HG02938 (cell line): ENCODE data around the gene RYK.
"Not testable (repeated sequence)": the region's sequence is repeated elsewhere in the genome, so short reads cannot be mapped to it uniquely, and the experiment has no call there.

Experiments used
- ATAC-seq: cut with Tn5 transposase; IDR thresholded peaks from one replicate; pipeline ENCODE4 v1.9.1; 2021; ENCODE audit warnings: mild to moderate bottlenecking, moderate library complexity; ENCODE audit not compliant: unreplicated experiment

RYK gene

GRCh38 chr3:134250717-134251220, at the start of gene RYK:
Gene RYK (minus strand): TSS chr3:134250859. CDS start chr3:134250654, 205 bp downstream.
- peak; percentile 71 for ATAC-seq

GRCh38 chr3:134299888-134300206, 49.2 kb upstream of the RYK start:
- no peak for ATAC-seq

- ATAC-seq: no peak
These were observed 48.7 kb upstream of the RYK start for GRCh38 chr3:134299185-134299887.

GRCh38 chr3:134298249-134298648, 47.6 kb upstream of the RYK start:
- no peak for ATAC-seq

- ATAC-seq: no peak
These were observed 46.0 kb upstream of the RYK start for GRCh38 chr3:134296616-134297015.

- ATAC-seq: no peak
These were observed 45.3 kb upstream of the RYK start for GRCh38 chr3:134295930-134296329.

- ATAC-seq: peak; percentile 100
These were observed 43.9 kb upstream of the RYK start for GRCh38 chr3:134294302-134295280.

- no peak for ATAC-seq
These were observed 40.9 kb upstream of the RYK start for GRCh38 chr3:134291319-134292254.

- no peak for ATAC-seq
These were observed 36.9 kb upstream of the RYK start for GRCh38 chr3:134287512-134287911.

- ATAC-seq: no peak
These were observed 33.8 kb upstream of the RYK start for GRCh38 chr3:134284438-134284837.

- no peak for ATAC-seq
These were observed 32.0 kb upstream of the RYK start for GRCh38 chr3:134282659-134283047.

- no peak for ATAC-seq
These were observed 31.4 kb upstream of the RYK start for GRCh38 chr3:134281912-134282658.

GRCh38 chr3:134279466-134279865, 28.8 kb upstream of the RYK start:
- ATAC-seq: no peak

GRCh38 chr3:134277066-134277660, 26.5 kb upstream of the RYK start:
- no peak for ATAC-seq

GRCh38 chr3:134276086-134276485, 25.4 kb upstream of the RYK start:
- no peak for ATAC-seq

GRCh38 chr3:134275110-134275509, 24.5 kb upstream of the RYK start:
- not testable (repeated sequence) for ATAC-seq

GRCh38 chr3:134274571-134274970, 23.9 kb upstream of the RYK start:
- no peak for ATAC-seq

- no peak for ATAC-seq
These were observed 17.3 kb upstream of the RYK start for GRCh38 chr3:134267996-134268395.

- ATAC-seq: no peak
These were observed 10.3 kb upstream of the RYK start for GRCh38 chr3:134260987-134261386.
